ENCODE measurements around the gene RAB18.

Gene RAB18

DNA sequence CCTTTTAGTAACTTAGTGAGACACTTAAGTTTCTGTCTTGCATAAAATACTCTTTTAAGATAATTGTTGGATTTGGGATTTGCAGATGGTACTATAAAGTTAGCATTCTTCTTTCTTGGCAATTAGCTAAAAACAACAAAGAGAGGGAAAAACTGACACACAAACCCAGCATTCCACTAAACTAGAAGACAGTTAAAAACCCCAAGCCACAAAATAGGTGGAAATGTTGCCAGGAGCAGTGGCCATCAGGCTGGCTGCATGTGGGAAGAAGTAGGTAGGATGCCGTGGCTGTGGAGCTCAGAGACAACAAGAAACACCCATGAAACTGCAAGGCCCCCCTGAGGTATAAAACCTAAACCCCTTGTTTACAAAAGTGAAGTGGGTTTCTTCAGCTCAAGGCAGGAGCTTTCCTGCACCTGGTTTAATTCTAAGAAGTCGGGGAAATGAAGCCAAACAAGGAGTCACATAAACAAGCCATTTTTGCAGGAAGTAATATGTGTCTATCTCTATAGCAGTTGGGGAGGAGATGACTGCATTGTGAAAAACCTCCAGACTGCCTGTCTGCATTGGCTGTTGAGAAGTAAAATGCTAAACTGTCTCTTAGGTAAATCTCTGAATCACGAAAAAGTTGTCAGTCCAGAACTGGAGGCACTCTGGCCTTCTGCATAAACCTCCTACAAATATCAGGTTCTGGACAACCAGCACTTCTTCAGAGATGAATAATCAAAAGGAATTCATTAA lies 9.5 kb downstream of the RAB18 start:
- H3K4me2 ChIP-seq (ENCODE audit: low read length): no peak overlapping the region

GRCh38 chr10:27514243-27514642 lies 10.1 kb downstream of the RAB18 start:
- Histone ChIP-seq H3K36me3 (replicated peaks; ENCODE audit: low read depth, low read length) (peaks cover 8% of the 10 kb centered on the region), H3K4me1 (ENCODE audit: low read length) (no peaks in the 10 kb centered on the region), H3K27me3 (ENCODE audit: low read depth, low read length) (no peaks in the 10 kb centered on the region), H3K9ac (ENCODE audit: low read length) (no peak overlapping the region), H3K4me3 (ENCODE audit: low read length) (no peak overlapping the region), H3K9me3 (ENCODE audit: insufficient read depth, low read length) (no peaks in the 10 kb centered on the region), H3K27ac (ENCODE audit: low read length) (no peak overlapping the region), H3K79me2 (ENCODE audit: low read length) (peaks cover 41% of the 10 kb centered on the region), H4K20me1 (ENCODE audit: insufficient read depth, low read length) (no peaks in the 10 kb centered on the region; the same call in none of the 2 replicates), H2AFZ (ENCODE audit: low read depth, low read length) (no peak overlapping the region), H3K4me2 (ENCODE audit: low read length) (no peak overlapping the region)
- TF ChIP-seq CTCF (IDR thresholded peaks at IDR 0.05; ENCODE audit: low read depth, low read length) (no peak), EZH2phosphoT487 (IDR thresholded peaks at IDR 0.05; ENCODE audit: low read depth) (no peak)

More for the DNA sequence above, 9.5 kb downstream of the RAB18 start:
- Histone ChIP-seq H3K4me1 (ENCODE audit: low read length) (no peaks in the 10 kb centered on the region), H3K9me3 (ENCODE audit: insufficient read depth, low read length) (no peaks in the 10 kb centered on the region), H3K27me3 (ENCODE audit: low read depth, low read length) (no peaks in the 10 kb centered on the region), H3K9ac (ENCODE audit: low read length) (no peak overlapping the region), H4K20me1 (ENCODE audit: insufficient read depth, low read length) (peaks cover 5% of the 10 kb centered on the region), H3K4me3 (ENCODE audit: low read length) (no peak overlapping the region), H3K36me3 (replicated peaks; ENCODE audit: low read depth, low read length) (peaks cover 8% of the 10 kb centered on the region), H3K27ac (ENCODE audit: low read length) (no peak overlapping the region), H3K79me2 (ENCODE audit: low read length) (peaks cover 42% of the 10 kb centered on the region), H2AFZ (ENCODE audit: low read depth, low read length) (no peak overlapping the region)
- TF ChIP-seq EZH2phosphoT487 (IDR thresholded peaks at IDR 0.05; ENCODE audit: low read depth) (no peak), CTCF (IDR thresholded peaks at IDR 0.05; ENCODE audit: low read depth, low read length) (no peak)

- Histone ChIP-seq H3K79me2 (ENCODE audit: low read length) (peaks cover 41% of the 10 kb centered on the region), H3K9me3 (ENCODE audit: insufficient read depth, low read length) (no peaks in the 10 kb centered on the region), H3K27me3 (ENCODE audit: low read depth, low read length) (no peaks in the 10 kb centered on the region), H3K36me3 (replicated peaks; ENCODE audit: low read depth, low read length) (peaks cover 3% of the 10 kb centered on the region), H3K4me2 (ENCODE audit: low read length) (no peak overlapping the region), H4K20me1 (ENCODE audit: insufficient read depth, low read length) (peaks cover 3% of the 10 kb centered on the region; the same call in 1 of the 2 replicates), H3K9ac (ENCODE audit: low read length) (no peak overlapping the region), H2AFZ (ENCODE audit: low read depth, low read length) (no peak overlapping the region), H3K27ac (ENCODE audit: low read length) (no peak overlapping the region), H3K4me3 (ENCODE audit: low read length) (no peak overlapping the region), H3K4me1 (ENCODE audit: low read length) (peaks cover 4% of the 10 kb centered on the region; the same call in 1 of the 2 replicates)
- no peak for TF ChIP-seq EZH2phosphoT487 (IDR thresholded peaks at IDR 0.05; ENCODE audit: low read depth)
Observed at GRCh38 chr10:27518261-27518660, 14.2 kb downstream of the RAB18 start.

GRCh38 chr10:27525819-27526218 lies 21.7 kb downstream of the RAB18 start:
- Histone ChIP-seq H3K4me1 (ENCODE audit: low read length) (peaks cover 4% of the 10 kb centered on the region; the same call in 1 of the 2 replicates), H3K36me3 (replicated peaks; ENCODE audit: low read depth, low read length) (no peaks in the 10 kb centered on the region), H2AFZ (ENCODE audit: low read depth, low read length) (no peak overlapping the region), H3K9me3 (ENCODE audit: insufficient read depth, low read length) (no peaks in the 10 kb centered on the region), H3K4me2 (ENCODE audit: low read length) (no peak overlapping the region), H3K27ac (ENCODE audit: low read length) (no peak overlapping the region), H3K9ac (ENCODE audit: low read length) (no peak overlapping the region), H3K27me3 (ENCODE audit: low read depth, low read length) (no peaks in the 10 kb centered on the region), H3K79me2 (ENCODE audit: low read length) (peaks cover 7% of the 10 kb centered on the region), H3K4me3 (ENCODE audit: low read length) (no peak overlapping the region), H4K20me1 (ENCODE audit: insufficient read depth, low read length) (0 out of 2 replicates have a peak, but pooled peaks cover 3% of the 10 kb centered on the region)
- TF ChIP-seq EZH2phosphoT487 (IDR thresholded peaks at IDR 0.05; ENCODE audit: low read depth): no peak
- no peak for TF ChIP-seq CTCF (IDR thresholded peaks at IDR 0.05; ENCODE audit: low read depth, low read length)

Measured in OCI-LY3 (cell line).